HepG2 (cell line): ENCODE measurements around the gene ZNF500. TPM values are rescaled to one million over a fixed set of nuclear protein-coding genes. Genes with fewer than 3 reads are reported as not detected.

Experiments used
- AHR ChIP-seq: IDR thresholded peaks from 2 replicates; pipeline ENCODE4 v1.6.1; 2018; ENCODE audit warnings: missing genetic modification reagents, missing compliant biosample characterization
- ATF1 ChIP-seq: IDR thresholded peaks from 2 replicates; pipeline ENCODE4 v1.6.1; 2016; ENCODE audit warnings: mild to moderate bottlenecking, control low read depth
- CHD2 ChIP-seq: IDR thresholded peaks from 2 replicates; pipeline ENCODE4 v1.6.1; 2011; ENCODE audit warnings: low read depth, low read length, improper control_type of control experiment
- ESRRA ChIP-seq: sonication (generic); formaldehyde crosslinking; IDR thresholded peaks from 2 replicates; pipeline ENCODE4 v1.5.1; 2020; ENCODE audit warnings: mild to moderate bottlenecking, low read depth, missing genetic modification reagents
- HOXD1 ChIP-seq: sonication (generic); formaldehyde crosslinking; IDR thresholded peaks from 2 replicates; pipeline ENCODE4 v1.5.0; 2020; ENCODE audit warnings: missing genetic modification reagents
- JARID2 ChIP-seq: sonication (generic); formaldehyde crosslinking; IDR thresholded peaks from 2 replicates; pipeline ENCODE4 v1.8.1; 2023; ENCODE audit warnings: missing genetic modification reagents, inconsistent platforms; ENCODE audit not compliant: insufficient replicate concordance
- JUND ChIP-seq: sonication (generic); formaldehyde crosslinking; IDR thresholded peaks from 2 replicates; pipeline ENCODE4 v1.8.0; 2022; ENCODE audit warnings: mild to moderate bottlenecking, missing genetic modification reagents
- KDM1A ChIP-seq: IDR thresholded peaks from 2 replicates; pipeline ENCODE4 v1.6.1; 2016; ENCODE audit warnings: missing compliant biosample characterization
- MAZ ChIP-seq, 2 experiments: sonication (generic) in 1 of 2; formaldehyde crosslinking in 1 of 2; IDR thresholded peaks; 2 replicates each; pipeline versions ENCODE4 v1.5.0 to v1.6.1; 2012 to 2020; ENCODE audit warnings: low read depth in 2 of 2, mild to moderate bottlenecking in 2 of 2, borderline replicate concordance in 1 of 2, improper control_type of control experiment in 1 of 2, low read length in 1 of 2, missing genetic modification reagents in 1 of 2, moderate library complexity in 1 of 2
- MIER2 ChIP-seq: IDR thresholded peaks from 2 replicates; pipeline ENCODE4 v1.6.1; 2016; ENCODE audit warnings: missing biosample characterization, missing genetic modification reagents
- PCBP2 ChIP-seq: fragments of 200-400 bp; formaldehyde crosslinking; optimal IDR thresholded peaks from 2 replicates; pipeline ENCODE3; 2018; ENCODE audit warnings: low read length, low read depth; ENCODE audit not compliant: poor library complexity, severe bottlenecking
- PITX1 ChIP-seq: sonication (generic); formaldehyde crosslinking; IDR thresholded peaks from 2 replicates; pipeline ENCODE4 v1.5.1; 2020; ENCODE audit warnings: mild to moderate bottlenecking, missing genetic modification reagents
- PLRG1 ChIP-seq: fragments of 450-650 bp; conservative IDR thresholded peaks from 2 replicates; pipeline ENCODE4 v1.6.1; 2016
- RORA ChIP-seq: sonication (generic); formaldehyde crosslinking; IDR thresholded peaks from 2 replicates; pipeline ENCODE4 v1.5.0; 2020; ENCODE audit warnings: mild to moderate bottlenecking, missing genetic modification reagents, moderate library complexity
- SNAPC5 ChIP-seq: sonication (generic); formaldehyde crosslinking; IDR thresholded peaks from 2 replicates; pipeline ENCODE4 v1.8.1; 2023; ENCODE audit warnings: mild to moderate bottlenecking, missing genetic modification reagents, borderline replicate concordance
- STAT6 ChIP-seq: sonication (generic); formaldehyde crosslinking; IDR thresholded peaks from 2 replicates; pipeline ENCODE4 v1.4.0; 2020; ENCODE audit warnings: missing genetic modification reagents, mild to moderate bottlenecking, borderline replicate concordance
- ZBTB3 ChIP-seq: sonication (generic); formaldehyde crosslinking; IDR thresholded peaks from 2 replicates; pipeline ENCODE4 v1.4.0; 2020; ENCODE audit warnings: low read depth, mild to moderate bottlenecking, moderate library complexity, missing genetic modification reagents, borderline replicate concordance
- ZNF180 ChIP-seq: sonication (generic); formaldehyde crosslinking; IDR thresholded peaks from 2 replicates; pipeline ENCODE4 v1.4.0; 2020; ENCODE audit warnings: low read depth, missing genetic modification reagents, borderline replicate concordance
- ZNF234 ChIP-seq: sonication (generic); formaldehyde crosslinking; conservative IDR thresholded peaks from 2 replicates; pipeline ENCODE4 v1.5.1; 2020; ENCODE audit warnings: mild to moderate bottlenecking, missing genetic modification reagents
- ZNF275 ChIP-seq: sonication (generic); formaldehyde crosslinking; IDR thresholded peaks from 2 replicates; pipeline ENCODE4 v1.8.0; 2022; ENCODE audit warnings: missing genetic modification reagents, mild to moderate bottlenecking, inconsistent platforms, borderline replicate concordance
- ZNF501 ChIP-seq: sonication (generic); formaldehyde crosslinking; IDR thresholded peaks from 2 replicates; pipeline ENCODE4 v1.5.1; 2020; ENCODE audit warnings: mild to moderate bottlenecking, moderate library complexity, missing genetic modification reagents
- ZNF577 ChIP-seq: sonication (generic); formaldehyde crosslinking; IDR thresholded peaks from 2 replicates; pipeline ENCODE4 v1.4.0; 2020; ENCODE audit warnings: mild to moderate bottlenecking, low read depth, missing genetic modification reagents, borderline replicate concordance
- ZNF703 ChIP-seq: sonication (generic); formaldehyde crosslinking; IDR thresholded peaks from 2 replicates; pipeline ENCODE4 v1.5.1; 2020; ENCODE audit warnings: missing genetic modification reagents, mild to moderate bottlenecking, moderate library complexity, borderline replicate concordance
- ZNF724P ChIP-seq: sonication (generic); formaldehyde crosslinking; IDR thresholded peaks from 2 replicates; pipeline ENCODE4 v1.8.0; 2022; ENCODE audit warnings: missing genetic modification reagents, borderline replicate concordance
- ZNF841 ChIP-seq: sonication (generic); formaldehyde crosslinking; IDR thresholded peaks from 2 replicates; pipeline ENCODE4 v1.8.1; 2023; ENCODE audit warnings: missing genetic modification reagents, borderline replicate concordance
- polyA plus RNA-seq, 8 experiments: library from polyadenylated mRNA; depleted of rRNA in 3 of 8; stranded (reverse) in 7 of 8; unstranded in 1 of 8; fragments of >200 nt; fragmentation: Illumina TruSeq in 4 of 8; extraction: Trizol in 4 of 8; gene quantifications; 2 replicates each; pipeline versions ENCODE4 v1.2.1 to v1.2.3, GENCODE V29; 2011 to 2016; ENCODE audit warnings: low read depth in 4 of 8, missing spikeins in 1 of 8, mixed read lengths in 1 of 8; ENCODE audit not compliant: insufficient read depth in 1 of 8
- total RNA-seq, 5 experiments: library from RNA; depleted of rRNA; stranded (reverse); fragments of >200 nt; fragmentation: Illumina TruSeq; extraction: Trizol; gene quantifications; 2 replicates each; pipeline ENCODE4 v1.2.3, GENCODE V29; 2016; ENCODE audit warnings: low read depth in 1 of 5

The ZNF500 gene
- total and polyA plus RNA-seq, 2 of the 13 experiments (the other 11 are each of a cell fraction or from before 2014, with no cell fraction given): 6.1 to 12.2 TPM

- TF ChIP-seq ZBTB3 (CRISPR knock-in tag) (no peak), ATF1 (CRISPR knock-in tag) (peak; percentile 52), ZNF180 (CRISPR knock-in tag) (0 out of 2 replicates have a peak, but pooled peaks have one; percentile 41), RORA (no peak), HOXD1 (CRISPR knock-in tag) (peak; percentile 69), CHD2 (peak; percentile 44; the same call in 1 of the 2 replicates), ZNF703 (no peak; the same call in 1 of the 2 replicates), AHR (CRISPR knock-in tag) (no peak; the same call in 1 of the 2 replicates), PCBP2 (no peak), ZNF275 (peak; percentile 92; the same call in 1 of the 2 replicates), MAZ (IDR thresholded peaks at IDR 0.05; ENCODE audit: borderline replicate concordance, low read depth, low read length) (peak; percentile 57; the same call in 1 of the 2 replicates), MAZ (CRISPR knock-in tag; IDR thresholded peaks at IDR 0.05; ENCODE audit: low read depth) (peak; percentile 91), JUND (CRISPR knock-in tag) (no peak), STAT6 (no peak), ZNF577 (no peak), ZNF724P (CRISPR knock-in tag) (0 out of 2 replicates have a peak, but pooled peaks have one; percentile 54), PITX1 (no peak), MIER2 (no peak), ESRRA (CRISPR knock-in tag) (peak; percentile 58; the same call in 1 of the 2 replicates), SNAPC5 (CRISPR knock-in tag) (no peak), ZNF234 (CRISPR knock-in tag) (no peak), JARID2 (CRISPR knock-in tag) (no peak), PLRG1 (no peak), KDM1A (CRISPR knock-in tag) (no peak), ZNF501 (peak; percentile 52; the same call in 1 of the 2 replicates), ZNF841 (CRISPR knock-in tag) (0 out of 2 replicates have a peak, but pooled peaks have one; percentile 60)
Observed at GRCh38 chr16:4734063-4734729, 32.8 kb downstream of the ZNF500 start, which contains the start of the genes ANKS3 and DNAAF8 (continued).
